ENCODE data around the gene EPC1.
"Not testable (repeated sequence)": the region's sequence is repeated elsewhere in the genome, so short reads cannot be mapped to it uniquely, and the experiment has no call there.

Gene EPC1

GRCh38 chr10:32229788-32230187 lies 117.2 kb downstream of the EPC1 start:
- DNase-seq: not testable (repeated sequence)

- no peak for DNase-seq
These were observed 117.8 kb downstream of the EPC1 start for GRCh38 chr10:32229170-32229569.

- DNase-seq: no peak
These were observed 119.2 kb downstream of the EPC1 start for GRCh38 chr10:32227802-32228201.

GRCh38 chr10:32226624-32227023 lies 120.3 kb downstream of the EPC1 start:
- DNase-seq: no peak

DNA sequence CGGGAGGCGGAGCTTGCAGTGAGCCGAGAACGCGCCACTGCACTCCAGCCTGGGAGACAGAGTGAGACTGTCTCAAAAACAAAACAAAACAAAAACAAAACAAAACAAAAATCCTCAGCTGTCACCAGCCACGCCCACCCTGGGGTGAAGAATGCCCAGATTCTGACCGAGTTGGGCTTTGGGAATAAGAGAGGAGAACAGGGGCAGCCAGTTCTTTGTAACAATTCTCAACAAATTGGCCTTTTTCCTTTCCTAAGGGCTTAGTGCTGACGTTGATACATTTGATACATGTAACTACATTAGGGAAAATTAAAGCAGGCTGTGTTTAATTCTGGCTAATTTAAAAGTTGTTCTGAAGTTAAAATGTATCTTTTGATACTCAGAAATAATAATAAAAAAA lies 121.0 kb downstream of the EPC1 start:
- no peak for DNase-seq

DNA sequence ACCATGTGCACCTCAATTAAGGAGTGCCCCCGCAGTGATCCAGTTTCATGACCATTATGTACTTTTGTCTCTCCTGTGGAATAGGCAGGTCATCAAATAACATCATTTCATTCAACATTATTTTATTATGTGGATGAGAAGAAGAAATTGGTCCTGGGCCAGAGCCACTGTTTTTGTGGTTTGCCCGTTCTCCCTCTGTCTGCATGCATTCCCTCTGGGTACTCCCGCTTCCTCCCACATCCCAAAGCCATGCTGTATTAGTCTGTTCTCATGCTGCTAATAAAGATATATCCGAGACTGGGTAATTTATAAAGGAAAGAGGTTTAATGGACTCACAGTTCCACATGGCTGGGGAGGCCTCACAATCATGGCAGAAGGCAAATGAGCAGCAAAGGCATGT lies 124.6 kb downstream of the EPC1 start:
- not testable (repeated sequence) for DNase-seq

DNA sequence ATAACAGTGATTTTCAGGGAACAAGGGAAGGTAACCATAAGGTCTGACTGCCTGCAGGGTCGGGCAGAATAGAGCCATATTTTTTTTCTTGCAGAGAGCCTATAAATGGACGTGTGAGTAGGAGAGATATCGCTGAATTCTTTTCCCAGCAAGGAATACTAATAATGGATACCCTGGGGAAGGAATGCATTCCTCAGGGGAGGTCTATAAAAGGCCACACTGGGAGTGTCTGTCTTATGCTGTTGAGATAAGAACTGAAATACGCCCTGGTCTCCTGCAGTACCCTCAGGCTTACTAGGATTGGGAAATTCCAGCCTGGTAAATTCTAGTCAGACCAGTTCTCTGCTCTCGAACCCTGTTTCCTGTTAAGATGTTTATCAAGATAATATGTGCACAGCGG lies 127.8 kb downstream of the EPC1 start:
- DNase-seq: not testable (repeated sequence)

DNA sequence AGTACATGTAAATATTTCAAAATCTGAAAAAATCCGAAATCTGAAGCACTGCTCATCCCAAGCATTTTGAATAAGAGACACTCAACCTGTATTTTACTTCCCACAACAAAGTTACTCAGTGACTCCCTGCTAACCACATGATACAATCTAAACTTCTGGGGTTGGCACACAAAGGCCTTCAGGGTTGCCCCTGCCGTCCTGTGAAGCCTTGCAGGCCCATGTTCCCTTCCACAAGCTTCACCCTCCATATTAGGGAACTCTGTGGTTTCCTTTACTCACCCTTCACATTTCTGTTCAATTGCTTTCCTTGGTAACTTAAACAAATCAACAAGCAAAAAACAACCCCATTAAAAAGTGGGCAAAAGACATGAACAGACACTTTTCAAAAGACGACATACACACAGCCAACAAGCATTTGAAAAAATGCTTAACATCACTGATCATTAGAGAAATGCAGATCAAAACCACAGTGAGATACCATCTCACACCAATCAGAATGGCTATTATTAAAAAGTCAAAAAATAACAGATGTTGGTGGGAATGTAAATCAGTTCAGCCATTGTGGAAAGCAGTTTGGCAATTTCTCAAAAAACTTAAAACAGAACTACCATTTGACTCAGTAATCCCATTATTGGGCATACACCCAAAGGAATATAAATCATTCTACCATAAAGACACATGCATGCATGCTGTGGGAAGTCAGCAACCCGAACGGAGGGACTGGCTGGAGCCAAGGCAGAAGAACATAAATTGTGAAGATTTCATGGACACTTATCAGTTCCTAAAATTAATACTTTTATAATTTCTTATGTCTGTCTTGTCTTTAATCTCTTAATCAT lies 128.5 kb downstream of the EPC1 start:
- not testable (repeated sequence) for DNase-seq

All from GDM1 (cell line).